ENCODE results near the gene GRM4.

GRM4 gene

GRCh38 chr6:34065466-34066217, 80.2 kb downstream of the GRM4 start:
- peak in 14 of 58 donors; percentile 5 to 48 (median 24) for DNase-seq

GRCh38 chr6:34064675-34065074, 81.2 kb downstream of the GRM4 start:
- DNase-seq, result no peak

- peak in 8 of 58 donors; percentile 4 to 50 (median 7) for DNase-seq
Measured at GRCh38 chr6:34063651-34064050, 82.2 kb downstream of the GRM4 start.

DNA sequence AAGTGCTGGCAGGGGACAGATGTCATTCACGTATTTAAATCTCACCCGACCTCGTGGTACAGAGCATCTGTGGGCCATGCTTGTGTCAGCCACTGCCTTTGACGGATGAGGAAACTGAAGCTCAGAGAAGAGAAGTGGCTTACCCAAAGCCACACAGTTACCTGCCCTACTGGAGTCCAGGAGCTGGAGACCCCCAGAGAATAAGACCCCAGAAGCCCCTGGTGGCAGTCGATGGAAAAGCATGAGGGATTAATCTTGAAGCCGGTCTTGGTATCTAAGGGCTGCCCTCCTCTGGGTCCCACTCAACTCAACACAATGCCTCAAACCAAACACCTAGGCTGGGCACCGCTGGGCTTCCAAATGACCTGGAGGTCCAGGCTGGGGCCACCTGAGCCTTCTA, 83.1 kb downstream of the GRM4 start:
- no peak for DNase-seq

- DNase-seq, result no peak
Measured at GRCh38 chr6:34062156-34062555, 83.7 kb downstream of the GRM4 start.

DNA sequence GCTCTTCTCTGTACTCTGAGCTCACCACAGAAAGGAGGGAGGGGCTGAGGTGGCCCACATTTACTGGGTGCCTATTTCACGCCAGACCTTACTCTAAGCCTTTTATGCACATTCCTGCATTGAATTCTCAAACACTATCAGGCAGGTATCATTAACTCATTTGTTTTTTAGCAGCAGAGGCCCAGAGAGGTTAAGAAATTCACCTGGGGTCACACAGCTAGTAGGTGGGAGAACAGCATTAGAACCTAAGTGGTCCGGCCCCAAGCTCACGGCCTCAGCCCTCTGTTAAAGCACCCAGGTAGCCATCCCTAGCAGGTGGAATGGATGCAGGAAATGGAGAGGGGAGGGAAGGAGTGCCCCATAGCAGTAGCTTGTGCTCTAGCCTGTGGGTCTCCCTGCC, 84.5 kb downstream of the GRM4 start:
- DNase-seq, result no peak

GRCh38 chr6:34059914-34060313, 86.0 kb downstream of the GRM4 start:
- no peak for DNase-seq

DNA sequence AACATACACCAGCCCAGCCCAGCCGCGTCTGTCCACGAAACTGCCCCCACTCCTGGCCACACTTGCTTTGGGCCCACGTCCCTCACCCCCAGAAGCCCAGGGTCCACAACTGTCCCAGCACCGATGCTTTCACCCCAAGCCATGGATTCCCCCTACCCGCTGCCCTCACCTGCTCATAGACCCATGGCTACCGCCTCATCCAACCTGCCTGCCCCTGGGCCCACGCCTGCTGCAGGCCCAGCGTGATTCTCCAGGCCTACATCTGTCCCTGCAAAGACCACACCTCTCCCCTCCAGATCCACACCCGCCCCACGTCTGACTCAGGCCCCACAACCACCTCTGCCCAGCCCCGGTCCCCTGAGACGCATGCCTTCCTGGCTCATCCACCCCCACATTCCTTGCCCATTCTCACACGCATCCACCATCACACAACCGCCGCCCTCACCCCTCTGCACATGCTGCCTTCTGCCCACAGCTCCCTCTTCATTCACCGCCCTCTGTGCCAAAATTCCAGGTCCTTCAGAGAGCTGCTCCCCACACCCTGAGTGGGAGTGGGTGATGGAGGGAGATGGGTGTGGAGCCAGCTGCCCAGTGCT, 86.7 kb downstream of the GRM4 start:
- no peak for DNase-seq

- no peak for DNase-seq
Measured at GRCh38 chr6:34057790-34058189, 88.1 kb downstream of the GRM4 start.

DNA sequence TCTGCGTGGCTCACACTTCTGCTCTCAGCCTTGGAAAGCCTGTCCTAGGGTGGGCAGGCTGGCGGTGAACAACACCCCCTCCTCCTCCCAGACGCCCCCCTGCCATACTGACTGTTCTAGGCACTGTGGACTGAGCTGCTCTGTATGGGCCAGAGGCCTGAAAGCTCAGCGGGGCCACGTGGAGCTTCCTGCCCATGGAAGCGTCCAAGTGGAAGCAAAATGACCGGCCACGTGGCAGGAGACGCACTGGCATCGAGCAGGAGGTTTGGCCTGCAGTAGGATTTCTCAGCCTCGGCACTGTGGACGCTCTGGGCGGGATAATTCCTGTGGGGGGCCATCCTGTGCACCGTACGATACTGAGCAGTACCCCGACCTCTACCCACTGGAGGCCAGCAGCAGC, 88.7 kb downstream of the GRM4 start:
- DNase-seq, result no peak

DNA sequence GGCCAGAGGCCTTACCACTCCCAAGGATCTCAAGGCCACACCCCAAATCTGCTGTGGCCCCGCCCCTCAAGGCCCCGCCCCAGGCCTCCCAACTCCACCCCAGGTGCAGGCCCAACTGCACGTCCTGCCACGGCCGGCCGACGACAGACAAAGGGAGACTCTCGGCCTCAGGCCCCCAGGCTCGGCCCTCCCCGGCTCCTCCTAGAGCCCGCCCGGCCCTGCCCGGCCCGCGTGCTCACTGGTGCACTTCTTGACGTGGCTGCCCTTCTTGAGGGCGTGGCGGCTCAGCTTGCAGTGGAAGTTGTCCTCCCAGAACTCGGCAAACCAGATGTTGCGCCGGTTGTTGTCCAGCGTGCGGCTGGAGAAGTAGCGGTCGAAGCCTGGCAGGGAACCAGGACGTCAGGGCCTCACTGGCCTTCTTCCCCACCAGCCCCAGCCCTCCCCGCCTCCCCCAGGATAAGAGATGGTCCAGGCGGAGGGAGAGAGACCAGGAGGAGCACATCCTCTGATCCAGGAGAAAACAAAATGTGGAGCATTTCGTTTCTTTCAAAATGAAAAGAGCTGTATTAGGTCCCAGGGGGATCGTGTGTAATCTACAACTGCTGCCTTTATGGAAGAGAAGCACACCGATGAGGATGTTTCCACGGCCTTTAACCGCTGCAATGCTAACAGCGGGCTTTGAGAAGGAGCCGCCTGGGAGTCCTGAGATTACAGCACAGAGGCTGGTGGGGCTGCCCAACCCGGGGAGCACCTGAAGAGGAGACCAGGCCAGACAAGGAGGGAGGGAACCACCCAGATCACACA, 89.4 kb downstream of the GRM4 start:
- no peak for DNase-seq

DNA sequence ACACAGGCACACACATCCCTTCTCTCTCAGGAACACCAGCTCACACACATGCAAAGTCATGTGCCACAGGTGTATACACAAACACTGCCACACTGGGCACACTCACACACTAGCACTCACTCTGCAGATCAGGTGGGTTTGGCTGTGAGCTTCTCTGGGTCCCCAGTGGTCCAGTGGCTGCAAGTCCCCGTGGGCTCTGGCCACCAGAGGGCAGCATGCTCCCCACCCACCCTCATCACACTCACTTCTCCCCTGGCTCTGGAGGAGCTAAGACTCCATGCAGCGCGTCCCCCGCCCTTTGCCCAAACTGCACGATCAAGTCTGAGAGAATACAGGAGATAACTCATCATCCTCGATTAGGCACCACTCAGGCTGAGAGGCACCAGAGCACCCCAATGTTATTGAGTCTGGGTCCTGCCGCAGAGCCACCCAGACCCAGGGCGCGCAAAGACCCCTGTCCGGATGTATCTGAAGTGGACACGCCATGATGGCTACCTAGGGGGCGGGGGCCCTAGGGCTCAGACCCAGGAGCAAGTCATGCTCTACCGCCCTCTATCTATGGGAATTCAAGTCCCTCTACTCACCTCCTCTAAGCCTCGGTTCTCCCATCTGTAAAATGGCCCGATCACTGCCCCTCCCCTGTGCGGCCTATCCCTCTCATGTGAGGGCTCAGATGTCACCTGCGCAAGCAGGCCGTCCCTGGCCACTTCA, 90.5 kb downstream of the GRM4 start:
- DNase-seq, result peak in 34 of 58 donors; percentile 3 to 71 (median 16)

DNA sequence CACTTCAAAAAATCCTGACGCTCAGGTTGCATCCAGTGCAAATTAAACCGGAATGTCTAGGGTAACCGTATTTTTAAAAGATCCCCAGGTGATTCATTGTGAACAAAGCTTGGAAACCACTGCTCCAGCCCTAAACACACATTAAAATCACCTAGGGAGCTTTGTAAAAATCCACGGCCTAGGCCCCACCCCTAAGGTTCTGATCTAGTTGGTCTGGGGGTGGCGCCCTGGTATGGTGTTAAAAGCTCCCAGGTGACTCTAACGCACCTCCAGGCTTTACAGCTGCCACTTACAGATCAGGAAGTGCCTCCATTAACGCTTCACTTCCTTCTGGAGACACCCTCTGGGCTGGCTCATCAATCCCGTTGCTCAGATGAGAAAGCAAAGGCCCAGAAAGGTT, 92.2 kb downstream of the GRM4 start:
- DNase-seq, result no peak

DNA sequence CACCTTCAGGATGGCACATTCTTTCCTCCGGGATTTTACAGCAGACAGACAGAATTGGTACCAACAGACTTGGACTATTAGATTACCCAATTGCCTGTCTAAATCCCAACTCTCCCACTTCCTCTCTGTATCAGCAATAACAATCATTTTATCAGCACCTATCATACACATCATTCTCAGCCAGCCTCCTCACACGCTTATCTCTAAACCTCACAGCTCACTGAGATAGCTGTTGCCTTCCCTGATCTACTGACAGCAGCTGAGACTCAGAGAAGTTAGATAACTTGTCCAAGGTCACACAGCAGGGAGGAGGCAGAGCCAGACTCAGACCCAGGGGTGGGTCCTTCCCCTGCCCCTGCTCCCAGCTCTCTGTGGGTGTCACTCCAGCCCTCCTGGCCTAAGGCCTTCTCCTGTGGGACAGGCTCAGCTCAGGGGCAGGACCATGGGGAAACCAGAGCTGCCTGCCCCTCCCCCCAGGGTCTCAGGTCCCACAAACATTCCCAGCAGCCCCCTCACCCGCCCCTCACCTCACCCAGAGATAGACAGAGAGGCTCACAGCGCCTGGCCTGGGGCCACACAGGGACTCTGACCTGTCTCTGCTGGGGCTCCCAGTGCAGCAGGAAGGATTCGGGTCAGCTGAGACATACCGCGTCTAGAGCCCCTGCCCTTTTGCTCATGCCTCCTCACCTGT, 92.8 kb downstream of the GRM4 start:
- DNase-seq, result no peak

- no peak for DNase-seq
Measured at GRCh38 chr6:34052071-34052825, 93.6 kb downstream of the GRM4 start.

DNA sequence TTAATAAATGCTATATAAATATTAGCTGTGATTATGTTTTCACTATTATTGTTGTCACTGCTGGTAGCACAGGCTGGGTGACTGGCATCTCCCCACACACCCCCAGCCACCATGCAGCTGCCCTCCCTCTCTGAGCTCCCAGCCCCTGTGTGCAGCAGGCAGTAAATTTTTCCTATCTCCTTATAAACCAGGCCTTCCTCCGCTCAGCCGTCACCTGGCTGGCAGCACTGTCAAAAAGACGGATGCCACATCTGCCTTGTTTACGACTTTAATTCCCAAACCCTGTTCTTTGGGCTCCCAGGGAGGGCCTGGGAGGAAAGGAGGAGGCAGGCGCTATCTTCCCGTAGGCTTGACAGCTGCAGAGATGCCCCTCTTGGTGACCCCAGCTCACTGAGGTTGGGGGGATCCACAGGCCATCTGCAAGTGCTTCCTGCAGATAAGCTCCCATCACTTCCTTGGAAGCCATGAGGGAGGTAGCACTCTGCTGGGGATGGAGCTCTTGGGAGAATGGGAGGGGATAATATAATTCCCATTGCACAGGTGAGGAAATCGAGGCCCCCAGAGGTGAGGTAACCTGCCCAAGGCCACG, 94.5 kb downstream of the GRM4 start:
- DNase-seq, result peak in 1 of 58 donors; percentile 17

DNA sequence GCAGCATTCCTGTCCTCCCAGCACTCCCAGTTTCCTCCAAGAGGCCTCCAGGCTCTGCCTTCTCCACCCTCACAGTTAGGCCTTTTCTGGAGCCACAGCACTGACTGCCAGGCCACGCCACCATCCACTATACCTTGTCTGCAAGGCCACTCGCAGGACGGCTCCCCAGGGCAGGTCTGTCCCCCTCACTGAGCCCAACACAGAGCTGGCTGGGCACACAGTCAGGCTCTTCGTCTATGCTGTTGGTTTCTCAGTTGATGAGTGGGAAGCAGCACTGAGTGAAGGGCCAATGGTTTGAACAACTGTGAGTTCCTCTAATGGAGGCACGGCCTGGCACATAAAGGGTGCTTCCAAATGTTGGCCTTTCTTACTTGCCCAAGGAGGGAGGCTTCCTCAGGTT, 95.2 kb downstream of the GRM4 start:
- no peak for DNase-seq

GRCh38 chr6:34049395-34050342, 96.2 kb downstream of the GRM4 start:
- DNase-seq, result peak in 1 of 58 donors; percentile 5

Measured in anterior cingulate cortex (tissue), 58 donors.